Neural cell (in vitro differentiated cells): Measurements from ENCODE around the gene CAMK1D.

Experiments
- CTCF ChIP-seq: fragments of 450-650 bp; IDR thresholded peaks from 2 replicates; pipeline ENCODE4 v1.5.1; 2014; ENCODE audit warnings: antibody characterized with exemption, mild to moderate bottlenecking, moderate library complexity; ENCODE audit not compliant: poor library complexity, severe bottlenecking
- EP300 ChIP-seq: fragments of 450-650 bp; conservative IDR thresholded peaks from 2 replicates; pipeline ENCODE4 v1.6.1; 2014; ENCODE audit warnings: antibody characterized with exemption, mild to moderate bottlenecking, moderate library complexity; ENCODE audit not compliant: poor library complexity, severe bottlenecking
- MXI1 ChIP-seq: fragments of 450-650 bp; conservative IDR thresholded peaks from 2 replicates; pipeline ENCODE4 v1.6.1; 2014; ENCODE audit warnings: antibody characterized with exemption, mild to moderate bottlenecking; ENCODE audit not compliant: poor library complexity, severe bottlenecking
- POLR2AphosphoS5 ChIP-seq: IDR thresholded peaks from 2 replicates; pipeline ENCODE4 v1.6.1; 2012
- REST ChIP-seq: IDR thresholded peaks from 2 replicates; pipeline ENCODE4 v1.6.1; 2012; ENCODE audit warnings: borderline replicate concordance
- SMC3 ChIP-seq: fragments of 450-650 bp; conservative IDR thresholded peaks from 2 replicates; pipeline ENCODE4 v1.6.1; 2014; ENCODE audit warnings: antibody characterized with exemption, mild to moderate bottlenecking, moderate library complexity; ENCODE audit not compliant: poor library complexity

- TF ChIP-seq CTCF (no peak), EP300 (no peak), MXI1 (no peak), REST (no peak), POLR2AphosphoS5 (no peak), SMC3 (no peak)
Measured at GRCh38 chr10:12512332-12513002, 163.1 kb downstream of the CAMK1D start.
